Colonic mucosa (tissue), 4 donors: ENCODE measurements around the gene PBX2. TPM values are rescaled to one million over a fixed set of nuclear protein-coding genes. Genes with fewer than 3 reads are reported as not detected.
"Not testable (repeated sequence)": the region's sequence is repeated elsewhere in the genome, so short reads cannot be mapped to it uniquely, and the experiment has no call there.

Source experiments
- DNase-seq: peaks from one replicate; pipeline ENCODE4 v3.0.0-alpha.2; 2020
- H3K27ac ChIP-seq: fragments of 200-600 bp; one replicate; pipeline ENCODE4 v1.8.0; 2021
- H3K27me3 ChIP-seq: fragments of 200-600 bp; one replicate; pipeline ENCODE4 v1.8.0; 2021
- H3K36me3 ChIP-seq: fragments of 200-600 bp; one replicate; pipeline ENCODE4 v1.8.0; 2021
- H3K4me1 ChIP-seq: fragments of 200-600 bp; one replicate; pipeline ENCODE4 v1.8.0; 2021; ENCODE audit warnings: mild to moderate bottlenecking
- H3K4me3 ChIP-seq: fragments of 200-600 bp; one replicate; pipeline ENCODE4 v1.8.0; 2021
- H3K9ac ChIP-seq, 2 donors: one replicate each; pipeline ENCODE4 v1.7.0; 2013; ENCODE audit warnings: control low read depth in 2 of 2, low read depth in 2 of 2, low read length in 2 of 2
- H3K9me3 ChIP-seq: fragments of 200-600 bp; one replicate; pipeline ENCODE4 v1.8.0; 2021
- CTCF ChIP-seq: fragments of 200-600 bp; IDR thresholded peaks from one replicate; pipeline ENCODE4 v1.8.0; 2022; ENCODE audit warnings: antibody characterized with exemption, mild to moderate bottlenecking
- intact Hi-C: fragments of 100-400 bp; cut with DNase I; formaldehyde crosslinking; loops from one replicate; pipeline ENCODE4 v1.14.1; 2022
- total RNA-seq, 2 donors: library from RNA; stranded (reverse); fragmentation: NEBNext Ultra II Directional in 1 of 2; extraction: Animal tissue kit (Norgen Biotek cat#: 25700) in 1 of 2; gene quantifications; one replicate each; pipeline ENCODE4 v1.2.1, GENCODE V29; 2021
- donor health status: healthy.
- donor health status: DM: no; HTN: no; CAD: no.
- donor health status: DM: no; HTN: no; CAD: no.

Gene PBX2
- total RNA-seq, 2 donors from 2014 or later = 47.5 TPM

- no peak for TF ChIP-seq CTCF
- H3K4me1 ChIP-seq = no peaks in the 10 kb centered on the region
- intact Hi-C loops = no loop called here
- H3K9me3 ChIP-seq = no peaks in the 10 kb centered on the region
- H3K9ac ChIP-seq = no peak overlapping the region
- no peaks in the 10 kb centered on the region for H3K36me3 ChIP-seq
- H3K27me3 ChIP-seq = no peaks in the 10 kb centered on the region
- DNase-seq = no peak
- H3K4me3 ChIP-seq = peak overlapping the region; percentile 17
- no peak overlapping the region for H3K27ac ChIP-seq
Observed at GRCh38 chr6:32149092-32149755, 40.8 kb downstream of the PBX2 start.

GRCh38 chr6:32148289-32149091 is 41.5 kb downstream of the PBX2 start:
- H3K27ac ChIP-seq = no peak overlapping the region
- no peaks in the 10 kb centered on the region for H3K36me3 ChIP-seq
- TF ChIP-seq CTCF = no peak
- no peaks in the 10 kb centered on the region for H3K9me3 ChIP-seq
- no peak overlapping the region for H3K9ac ChIP-seq
- peak; percentile 87 for DNase-seq
- H3K4me1 ChIP-seq = no peaks in the 10 kb centered on the region
- H3K4me3 ChIP-seq = peak overlapping the region; percentile 17
- H3K27me3 ChIP-seq = no peaks in the 10 kb centered on the region
- intact Hi-C loops = no loop called here

- Histone ChIP-seq H3K27me3 (no peaks in the 10 kb centered on the region), H3K9me3 (no peaks in the 10 kb centered on the region), H3K36me3 (no peaks in the 10 kb centered on the region), H3K4me1 (no peaks in the 10 kb centered on the region), H3K9ac (no peak overlapping the region), H3K27ac (no peak overlapping the region), H3K4me3 (no peak overlapping the region)
- no peak for DNase-seq
- TF ChIP-seq CTCF = no peak
- intact Hi-C loops = no loop called here
Observed at GRCh38 chr6:32147401-32148132, 42.4 kb downstream of the PBX2 start.

- no peak for TF ChIP-seq CTCF
- H3K4me1 ChIP-seq = no peaks in the 10 kb centered on the region
- no peak for DNase-seq
- intact Hi-C loops = no loop called here
- no peaks in the 10 kb centered on the region for H3K9me3 ChIP-seq
- no peak overlapping the region for H3K4me3 ChIP-seq
- H3K27me3 ChIP-seq = no peaks in the 10 kb centered on the region
- H3K9ac ChIP-seq = no peak overlapping the region
- H3K36me3 ChIP-seq = no peaks in the 10 kb centered on the region
- H3K27ac ChIP-seq = no peak overlapping the region
Observed at GRCh38 chr6:32146687-32147086, 43.3 kb downstream of the PBX2 start.

GRCh38 chr6:32146287-32146686 is 43.7 kb downstream of the PBX2 start:
- Histone ChIP-seq H3K9ac (no peak overlapping the region), H3K27ac (no peak overlapping the region), H3K4me1 (no peaks in the 10 kb centered on the region), H3K4me3 (no peak overlapping the region), H3K36me3 (no peaks in the 10 kb centered on the region), H3K9me3 (no peaks in the 10 kb centered on the region), H3K27me3 (no peaks in the 10 kb centered on the region)
- intact Hi-C loops = no loop called here
- no peak for DNase-seq
- TF ChIP-seq CTCF = no peak

GRCh38 chr6:32144238-32144637 is 45.8 kb downstream of the PBX2 start:
- H3K9me3 ChIP-seq, H3K9ac ChIP-seq, intact Hi-C loops, H3K36me3 ChIP-seq, H3K4me3 ChIP-seq, H3K27ac ChIP-seq, H3K27me3 ChIP-seq, H3K4me1 ChIP-seq: not testable (repeated sequence)
- peak; percentile 51 for DNase-seq
